Epithelial cell of alveolus of lung (primary cell): Measurements from ENCODE around the gene ADGRD1. TPM values are rescaled to one million over a fixed set of nuclear protein-coding genes. Genes with fewer than 3 reads are reported as not detected.

Experiments used
- total RNA-seq: library from RNA; depleted of rRNA; stranded (reverse); fragments of >200 nt; gene quantifications from 2 replicates; pipeline ENCODE4 v1.2.1, GENCODE V29; 2015

ADGRD1 gene
- 0.40 and 0.78 TPM in 2 replicates for total RNA-seq

DNA sequence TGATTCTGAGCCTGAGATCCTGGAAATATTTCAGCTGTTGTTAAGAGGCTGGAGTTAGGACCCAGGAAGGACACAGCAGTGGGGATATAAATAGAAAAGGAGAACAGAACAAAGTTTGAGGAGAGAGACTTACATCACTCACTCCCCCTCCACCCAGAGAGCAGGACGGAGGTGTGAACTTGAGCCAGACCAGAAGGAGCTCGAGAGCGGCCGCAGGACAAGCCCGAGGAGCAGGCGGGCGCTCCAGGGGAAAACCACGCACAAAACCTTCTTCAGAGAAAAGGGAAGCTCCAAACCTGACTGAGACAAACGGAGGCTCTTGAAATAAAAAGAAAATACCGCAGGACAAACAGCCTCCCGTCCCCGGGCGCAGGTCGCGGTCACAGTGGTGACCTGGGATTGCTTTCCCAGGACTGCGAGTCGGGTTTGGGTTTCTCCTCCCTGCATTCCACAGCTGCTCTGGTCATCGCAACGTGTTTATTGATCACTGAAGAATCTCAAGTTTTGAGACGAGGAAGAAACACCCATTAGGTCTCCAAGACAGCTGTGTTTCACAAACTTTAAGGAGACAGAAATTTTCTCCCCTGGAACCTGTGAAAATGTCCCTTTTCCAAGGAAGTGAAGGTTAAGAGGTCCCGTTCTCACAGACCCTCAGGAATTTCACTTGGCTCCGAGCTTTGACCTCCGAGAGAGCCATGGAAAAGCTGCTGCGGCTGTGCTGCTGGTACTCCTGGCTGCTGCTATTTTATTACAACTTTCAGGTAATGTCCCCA, at the start of gene ADGRD1:
Gene ADGRD1 (plus strand): TSS at position 137 of the 773 bp plus-strand sequence. CDS start 559 bp downstream, at position 696.

Other genes with a start within 250 kb of the ADGRD1 start
- gene RIMBP2, start 237.6 kb upstream of the ADGRD1 start, total RNA-seq = not detected in 2 replicates
- 19.6 and 28.7 TPM in 2 replicates for gene STX2, start 114.7 kb upstream of the ADGRD1 start, total RNA-seq
- 165 and 364 TPM in 2 replicates for gene RAN, start 81.8 kb upstream of the ADGRD1 start, total RNA-seq